Measurements from ENCODE around the gene RARRES1.

RARRES1 gene, protein sequence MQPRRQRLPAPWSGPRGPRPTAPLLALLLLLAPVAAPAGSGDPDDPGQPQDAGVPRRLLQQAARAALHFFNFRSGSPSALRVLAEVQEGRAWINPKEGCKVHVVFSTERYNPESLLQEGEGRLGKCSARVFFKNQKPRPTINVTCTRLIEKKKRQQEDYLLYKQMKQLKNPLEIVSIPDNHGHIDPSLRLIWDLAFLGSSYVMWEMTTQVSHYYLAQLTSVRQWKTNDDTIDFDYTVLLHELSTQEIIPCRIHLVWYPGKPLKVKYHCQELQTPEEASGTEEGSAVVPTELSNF

DNA sequence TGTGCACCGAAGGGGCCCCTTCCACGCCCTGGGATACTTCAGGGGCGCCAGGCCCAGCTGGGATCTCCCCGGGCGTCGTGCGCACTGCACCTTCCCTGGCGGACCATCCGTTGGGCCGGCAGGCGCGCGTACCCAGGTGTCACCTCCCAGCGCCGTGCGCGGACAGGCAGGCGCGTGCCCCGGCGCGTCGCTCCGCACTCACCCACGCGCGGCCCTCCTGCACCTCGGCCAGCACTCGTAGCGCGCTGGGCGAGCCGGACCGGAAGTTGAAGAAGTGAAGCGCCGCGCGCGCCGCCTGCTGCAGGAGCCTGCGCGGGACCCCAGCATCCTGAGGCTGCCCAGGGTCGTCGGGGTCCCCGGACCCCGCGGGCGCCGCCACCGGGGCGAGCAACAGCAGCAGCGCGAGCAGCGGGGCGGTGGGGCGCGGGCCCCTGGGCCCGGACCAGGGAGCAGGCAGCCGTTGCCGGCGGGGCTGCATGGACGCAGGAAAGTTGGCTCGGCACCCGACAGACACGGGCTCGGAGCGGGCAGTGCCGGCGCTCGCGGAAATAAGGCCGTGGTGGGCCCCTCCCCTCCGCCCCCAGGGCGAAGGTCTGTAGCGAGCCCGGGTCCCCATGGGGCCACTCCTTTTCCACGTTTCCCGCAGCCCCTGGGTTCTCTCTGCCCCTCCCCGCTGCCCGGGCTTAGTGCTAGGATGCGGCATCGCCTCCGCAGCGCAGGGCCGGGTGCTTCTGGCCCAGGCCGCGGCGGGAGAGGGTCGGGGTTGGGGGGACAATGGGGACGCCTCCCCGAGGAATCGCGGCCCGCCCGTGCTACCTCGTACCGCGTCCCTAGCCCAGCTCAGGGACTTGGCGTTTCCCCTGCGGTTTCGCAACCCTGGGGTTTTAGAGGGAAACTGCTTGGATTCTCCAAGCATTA lies at the start of gene RARRES1:
TSS of gene RARRES1 (minus strand) at position 520 of the 918 bp plus-strand sequence. CDS start at position 478, 42 bp downstream.
- peak within 1 kb of the TSS; percentile 60 for H3K4me3 ChIP-seq (ENCODE audit: low read depth, low read length)
- TF ChIP-seq, protein P1, sequence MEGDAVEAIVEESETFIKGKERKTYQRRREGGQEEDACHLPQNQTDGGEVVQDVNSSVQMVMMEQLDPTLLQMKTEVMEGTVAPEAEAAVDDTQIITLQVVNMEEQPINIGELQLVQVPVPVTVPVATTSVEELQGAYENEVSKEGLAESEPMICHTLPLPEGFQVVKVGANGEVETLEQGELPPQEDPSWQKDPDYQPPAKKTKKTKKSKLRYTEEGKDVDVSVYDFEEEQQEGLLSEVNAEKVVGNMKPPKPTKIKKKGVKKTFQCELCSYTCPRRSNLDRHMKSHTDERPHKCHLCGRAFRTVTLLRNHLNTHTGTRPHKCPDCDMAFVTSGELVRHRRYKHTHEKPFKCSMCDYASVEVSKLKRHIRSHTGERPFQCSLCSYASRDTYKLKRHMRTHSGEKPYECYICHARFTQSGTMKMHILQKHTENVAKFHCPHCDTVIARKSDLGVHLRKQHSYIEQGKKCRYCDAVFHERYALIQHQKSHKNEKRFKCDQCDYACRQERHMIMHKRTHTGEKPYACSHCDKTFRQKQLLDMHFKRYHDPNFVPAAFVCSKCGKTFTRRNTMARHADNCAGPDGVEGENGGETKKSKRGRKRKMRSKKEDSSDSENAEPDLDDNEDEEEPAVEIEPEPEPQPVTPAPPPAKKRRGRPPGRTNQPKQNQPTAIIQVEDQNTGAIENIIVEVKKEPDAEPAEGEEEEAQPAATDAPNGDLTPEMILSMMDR (IDR thresholded peaks at IDR 0.05; ENCODE audit: low read depth, low read length), result no peak

DNA sequence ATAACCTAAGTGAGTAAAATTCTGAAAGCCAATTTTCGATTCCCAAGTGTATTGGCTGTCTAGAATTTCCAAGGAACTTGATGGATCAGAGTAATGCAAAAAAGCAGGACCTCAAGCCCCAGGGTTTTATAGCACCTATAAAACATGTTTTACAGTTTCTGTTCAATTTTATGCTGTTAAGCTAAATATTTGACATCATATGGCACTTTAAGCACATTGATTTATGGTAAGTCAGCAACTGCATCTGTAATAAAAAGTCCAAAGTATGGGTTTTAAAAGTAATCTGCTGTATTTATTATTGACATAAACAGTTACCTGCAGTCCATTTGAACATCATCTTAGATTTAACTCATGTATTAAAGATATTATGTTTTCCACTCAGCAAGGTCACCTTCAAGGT lies 49.6 kb upstream of the RARRES1 start:
- H3K4me3 ChIP-seq (ENCODE audit: low read depth, low read length), result no peak overlapping the region
- TF ChIP-seq, protein P1 (IDR thresholded peaks at IDR 0.05; ENCODE audit: low read depth, low read length), result no peak

DNA sequence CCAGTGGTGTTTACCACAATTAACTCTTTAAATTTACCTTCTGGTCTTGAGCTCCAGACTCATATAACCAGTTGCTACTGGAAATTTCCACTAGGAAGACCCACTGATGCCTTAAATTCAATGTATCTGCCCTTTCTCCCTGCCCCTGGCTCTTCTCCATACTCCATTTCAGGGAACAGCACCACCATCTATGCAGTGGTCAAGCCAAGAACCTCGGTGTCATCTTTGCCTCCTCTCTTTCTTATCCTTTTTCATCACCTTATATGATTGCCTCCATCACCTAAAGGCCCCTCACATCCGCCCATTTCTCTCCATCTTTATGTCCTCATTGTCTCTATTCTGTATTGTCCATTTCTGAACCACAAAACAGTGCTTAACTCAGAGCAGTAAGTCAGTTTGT lies 48.9 kb upstream of the RARRES1 start:
- no peak overlapping the region for H3K4me3 ChIP-seq (ENCODE audit: low read depth, low read length)
- TF ChIP-seq, protein P1 (IDR thresholded peaks at IDR 0.05; ENCODE audit: low read depth, low read length), result no peak

DNA sequence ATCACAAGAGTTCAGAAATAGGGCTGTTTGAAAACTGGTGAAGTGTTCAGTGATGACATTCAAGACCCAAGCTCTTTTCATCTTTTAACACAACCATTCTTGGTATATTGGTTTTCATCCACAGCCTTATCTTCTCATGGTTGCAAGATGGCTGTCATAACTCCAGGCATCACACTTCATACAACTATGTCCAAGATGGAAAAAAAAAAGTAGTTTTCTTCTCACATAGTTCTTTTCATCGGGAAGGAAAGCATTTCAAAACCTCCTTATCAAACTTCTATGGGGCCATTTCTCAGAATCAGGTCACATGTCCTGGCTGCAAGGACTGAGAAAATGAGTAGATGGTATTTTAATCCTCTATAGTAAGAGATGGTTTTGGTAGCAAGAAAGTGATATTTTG lies 48.5 kb upstream of the RARRES1 start:
- no peak overlapping the region for H3K4me3 ChIP-seq (ENCODE audit: low read depth, low read length)
- TF ChIP-seq, protein P1 (IDR thresholded peaks at IDR 0.05; ENCODE audit: low read depth, low read length), result no peak

DNA sequence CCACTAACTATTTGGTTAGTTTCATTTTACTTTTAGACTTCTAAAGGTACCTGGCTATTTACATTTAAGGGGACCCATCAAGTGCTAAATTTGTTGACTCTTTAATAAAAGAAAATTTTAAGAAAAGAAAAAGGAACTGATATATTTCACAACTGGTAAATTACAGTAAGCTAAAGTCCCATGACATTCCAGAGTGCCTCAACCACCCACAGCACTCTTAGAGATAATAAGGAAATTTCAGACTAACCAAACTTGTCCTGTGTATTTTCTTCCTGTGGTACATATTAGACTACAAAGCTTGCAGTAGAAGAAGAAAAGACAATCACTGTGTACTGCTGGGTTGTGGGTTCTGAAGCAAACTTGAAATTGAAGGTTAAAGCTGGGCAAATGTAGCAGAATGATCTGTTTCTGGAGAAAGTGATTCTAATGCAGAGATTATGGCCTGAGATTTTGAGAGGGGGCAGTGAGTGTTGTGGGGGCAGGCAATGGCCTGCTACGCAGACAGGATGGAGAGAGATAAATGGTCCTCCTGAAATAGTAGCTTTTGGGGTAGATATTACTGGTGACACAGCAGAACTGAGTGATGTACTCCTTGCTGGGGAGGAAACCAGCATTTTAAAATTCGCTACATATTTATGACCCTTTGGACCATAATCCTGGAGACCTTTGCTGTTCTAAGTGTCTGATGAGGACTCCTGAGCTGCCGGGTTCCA lies 45.1 kb upstream of the RARRES1 start:
- TF ChIP-seq, protein P1 (IDR thresholded peaks at IDR 0.05; ENCODE audit: low read depth, low read length), result no peak
- no peak overlapping the region for H3K4me3 ChIP-seq (ENCODE audit: low read depth, low read length)

DNA sequence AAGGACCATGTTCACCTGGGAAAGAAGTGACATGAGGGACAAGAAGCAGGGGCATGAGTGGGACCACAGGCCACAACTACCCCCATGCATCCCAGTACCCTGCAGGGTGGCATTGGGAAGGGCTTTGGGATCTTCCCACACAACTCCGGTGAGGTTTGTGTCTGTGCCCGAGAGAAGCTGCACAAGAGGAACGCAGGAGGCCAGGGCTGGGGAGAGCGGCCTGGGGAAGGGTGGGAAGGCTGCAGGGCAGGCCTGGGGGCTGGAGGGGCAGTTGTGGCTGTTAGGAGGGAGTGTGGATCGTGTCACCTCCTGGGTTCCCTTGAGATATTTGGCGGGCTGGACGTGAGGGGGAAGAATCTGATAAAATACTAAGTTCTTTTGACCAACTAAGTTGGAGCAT lies 44.3 kb upstream of the RARRES1 start:
- no peak overlapping the region for H3K4me3 ChIP-seq (ENCODE audit: low read depth, low read length)
- TF ChIP-seq, protein P1 (IDR thresholded peaks at IDR 0.05; ENCODE audit: low read depth, low read length), result no peak
